ENCODE results near the gene MYLK2. TPM values are rescaled to one million over a fixed set of nuclear protein-coding genes. Genes with fewer than 3 reads are reported as not detected.
A peak's percentile ranks its signal among the peaks of the same experiment; 100 is the strongest.

Gene MYLK2
- not detected for total RNA-seq
- long read RNA-seq: 0 reads

DNA sequence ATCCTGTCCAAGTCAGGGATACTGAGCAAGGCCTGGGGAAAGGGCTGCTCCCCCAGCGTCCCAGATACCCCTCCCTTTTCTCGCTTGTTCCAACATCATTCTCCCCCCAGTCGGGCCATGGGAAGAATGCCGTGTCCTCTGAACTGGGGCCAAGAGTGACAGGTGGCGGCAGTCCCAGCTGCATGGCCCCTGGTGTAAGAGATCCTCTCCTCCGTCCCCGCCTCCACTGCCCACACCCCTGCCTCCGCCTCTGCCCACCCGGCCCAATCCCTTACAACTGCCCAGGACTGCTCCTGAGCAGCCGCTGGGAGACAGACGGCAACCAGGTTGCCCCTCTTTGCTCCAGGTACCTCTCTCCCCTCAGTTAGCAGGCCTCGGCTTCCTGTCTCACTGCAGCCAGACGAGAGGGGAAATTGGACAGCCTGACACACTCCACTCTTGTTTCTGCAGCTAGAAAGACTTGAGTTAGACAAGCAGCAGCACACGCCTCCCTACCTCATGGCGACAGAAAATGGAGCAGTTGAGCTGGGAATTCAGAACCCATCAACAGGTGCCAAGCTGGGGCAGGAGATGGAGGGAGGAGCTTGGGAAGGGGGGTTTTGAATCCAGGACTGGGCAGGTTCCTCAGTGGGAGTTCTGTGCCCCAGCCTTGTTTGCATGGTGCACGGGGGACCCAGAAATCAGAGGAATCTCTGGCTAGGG, at the start of gene MYLK2:
TSS of gene MYLK2 (plus strand) at position 274 of the 702 bp plus-strand sequence. CDS start at position 499, 225 bp downstream.
- H3K36me3 ChIP-seq: no peaks in the 10 kb centered on the region
- no peak for ATAC-seq
- H3K27ac ChIP-seq: no peak within 1 kb of the TSS
- no peaks in the 10 kb centered on the region for H3K27me3 ChIP-seq
- no peaks in the 10 kb centered on the region for H3K9me3 ChIP-seq
- intact Hi-C loops (cut with DNase I): no loop called here
- no peak within 1 kb of the TSS for H3K4me3 ChIP-seq
- H3K4me1 ChIP-seq: peaks cover 14% of the 10 kb centered on the region
- TF ChIP-seq, protein P1, sequence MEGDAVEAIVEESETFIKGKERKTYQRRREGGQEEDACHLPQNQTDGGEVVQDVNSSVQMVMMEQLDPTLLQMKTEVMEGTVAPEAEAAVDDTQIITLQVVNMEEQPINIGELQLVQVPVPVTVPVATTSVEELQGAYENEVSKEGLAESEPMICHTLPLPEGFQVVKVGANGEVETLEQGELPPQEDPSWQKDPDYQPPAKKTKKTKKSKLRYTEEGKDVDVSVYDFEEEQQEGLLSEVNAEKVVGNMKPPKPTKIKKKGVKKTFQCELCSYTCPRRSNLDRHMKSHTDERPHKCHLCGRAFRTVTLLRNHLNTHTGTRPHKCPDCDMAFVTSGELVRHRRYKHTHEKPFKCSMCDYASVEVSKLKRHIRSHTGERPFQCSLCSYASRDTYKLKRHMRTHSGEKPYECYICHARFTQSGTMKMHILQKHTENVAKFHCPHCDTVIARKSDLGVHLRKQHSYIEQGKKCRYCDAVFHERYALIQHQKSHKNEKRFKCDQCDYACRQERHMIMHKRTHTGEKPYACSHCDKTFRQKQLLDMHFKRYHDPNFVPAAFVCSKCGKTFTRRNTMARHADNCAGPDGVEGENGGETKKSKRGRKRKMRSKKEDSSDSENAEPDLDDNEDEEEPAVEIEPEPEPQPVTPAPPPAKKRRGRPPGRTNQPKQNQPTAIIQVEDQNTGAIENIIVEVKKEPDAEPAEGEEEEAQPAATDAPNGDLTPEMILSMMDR (IDR thresholded peaks at IDR 0.05): no peak
- peak; percentile 54 for DNase-seq

GRCh38 chr20:31769681-31770080, 49.5 kb upstream of the MYLK2 start:
- H3K27me3 ChIP-seq: no peaks in the 10 kb centered on the region
- no peaks in the 10 kb centered on the region for H3K9me3 ChIP-seq
- H3K4me1 ChIP-seq: no peaks in the 10 kb centered on the region
- H3K27ac ChIP-seq: no peak overlapping the region
- ATAC-seq (no peak), DNase-seq (no peak)
- H3K4me3 ChIP-seq: no peak overlapping the region
- TF ChIP-seq, protein P1 (IDR thresholded peaks at IDR 0.05): no peak
- intact Hi-C loops (cut with DNase I): no loop called here
- no peaks in the 10 kb centered on the region for H3K36me3 ChIP-seq

DNA sequence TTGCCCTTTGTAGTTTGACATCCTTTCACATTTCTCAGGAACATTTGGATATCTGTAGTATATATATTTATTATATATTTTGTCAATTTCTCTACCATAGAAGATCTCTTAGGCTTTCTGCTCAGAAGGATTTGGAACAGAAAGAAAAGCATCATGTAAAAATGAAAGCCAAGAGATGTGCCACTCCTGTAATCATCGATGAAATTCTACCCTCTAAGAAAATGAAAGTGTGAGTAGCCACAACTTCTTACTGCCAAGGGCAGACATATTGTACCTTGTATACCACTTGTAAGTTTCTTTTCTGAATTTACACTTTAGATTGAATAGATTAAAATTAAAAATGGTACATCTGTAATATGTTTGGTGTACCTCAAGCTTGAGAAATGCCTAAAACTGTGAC, 48.9 kb upstream of the MYLK2 start:
- H3K4me1 ChIP-seq: no peaks in the 10 kb centered on the region
- H3K36me3 ChIP-seq: no peaks in the 10 kb centered on the region
- H3K27ac ChIP-seq: no peak overlapping the region
- no peak overlapping the region for H3K4me3 ChIP-seq
- no peaks in the 10 kb centered on the region for H3K27me3 ChIP-seq
- TF ChIP-seq, protein P1 (IDR thresholded peaks at IDR 0.05): no peak
- DNase-seq (no peak), ATAC-seq (no peak)
- intact Hi-C loops (cut with DNase I): no loop called here
- H3K9me3 ChIP-seq: no peaks in the 10 kb centered on the region

DNA sequence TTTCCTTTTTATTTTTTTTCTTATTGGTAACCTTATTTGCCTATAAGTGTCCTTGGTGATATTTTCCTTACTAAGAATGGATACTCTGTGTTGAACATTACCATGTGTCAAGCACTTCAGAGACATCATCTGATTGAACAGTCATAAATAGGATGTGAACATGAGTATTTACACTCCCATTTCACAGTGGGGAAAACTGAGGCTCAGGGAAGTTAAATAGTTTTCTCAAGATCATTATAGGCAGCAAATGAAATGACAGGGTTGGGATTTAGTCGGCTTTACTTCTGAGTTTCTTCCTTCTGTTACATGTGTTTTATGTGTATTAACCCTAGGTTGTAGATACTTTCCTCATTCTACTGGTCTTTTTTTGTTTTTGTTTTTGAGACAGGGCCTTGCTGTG, 44.7 kb upstream of the MYLK2 start:
- ATAC-seq: no peak
- DNase-seq: no peak
- H3K4me3 ChIP-seq: no peak overlapping the region

DNA sequence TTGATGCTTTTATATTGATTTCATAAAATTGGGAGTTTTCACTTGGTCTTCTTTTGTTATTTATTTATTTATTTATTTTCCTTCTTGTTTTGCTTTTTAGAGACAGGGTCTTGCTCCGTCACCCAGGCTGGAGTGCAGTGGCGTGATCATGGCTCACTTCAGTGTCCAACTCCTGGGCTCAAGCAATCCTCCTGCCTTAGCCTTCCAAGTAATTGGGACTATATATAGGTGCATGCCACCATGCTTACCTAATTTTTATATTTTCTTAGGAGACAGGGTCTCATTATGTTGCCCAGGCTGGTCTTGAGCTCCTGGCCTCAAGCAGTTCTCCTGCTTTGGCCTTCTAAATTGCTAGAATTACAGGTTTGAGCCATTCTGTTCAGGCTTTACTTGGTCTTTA, 38.3 kb upstream of the MYLK2 start:
- intact Hi-C loops (cut with DNase I): no loop called here
- H3K27ac ChIP-seq: no peak overlapping the region
- no peaks in the 10 kb centered on the region for H3K4me1 ChIP-seq
- H3K4me3 ChIP-seq: no peak overlapping the region
- DNase-seq: no peak
- no peaks in the 10 kb centered on the region for H3K27me3 ChIP-seq
- TF ChIP-seq, protein P1 (IDR thresholded peaks at IDR 0.05): no peak
- no peak for ATAC-seq
- no peaks in the 10 kb centered on the region for H3K9me3 ChIP-seq
- no peaks in the 10 kb centered on the region for H3K36me3 ChIP-seq

More for the DNA sequence above, 44.7 kb upstream of the MYLK2 start:
- no peaks in the 10 kb centered on the region for H3K4me1 ChIP-seq
- intact Hi-C loops (cut with DNase I): no loop called here
- no peaks in the 10 kb centered on the region for H3K9me3 ChIP-seq
- H3K27ac ChIP-seq: no peak overlapping the region
- no peaks in the 10 kb centered on the region for H3K27me3 ChIP-seq
- H3K36me3 ChIP-seq: no peaks in the 10 kb centered on the region
- TF ChIP-seq, protein P1 (IDR thresholded peaks at IDR 0.05): no peak
